Choroid plexus epithelial cell (primary cell): ENCODE results near the gene NTSR1.
A peak's percentile ranks its signal among the peaks of the same experiment; 100 is the strongest.

Experiments
- DNase-seq: peaks from one replicate; pipeline ENCODE4 v3.0.0-alpha.2; 2010; ENCODE audit warnings: low read depth
- H3K4me3 ChIP-seq: 2 replicates; pipeline ENCODE4 v1.5.1; 2011; ENCODE audit warnings: low read depth, mild to moderate bottlenecking, control low read depth, low read length, moderate library complexity
- CTCF ChIP-seq: conservative IDR thresholded peaks from 2 replicates; pipeline ENCODE4 v1.5.1; 2011; ENCODE audit warnings: low read depth, mild to moderate bottlenecking, control low read depth, inconsistent platforms, low read length, moderate library complexity

Gene NTSR1

GRCh38 chr20:62796699-62797491 is 88.3 kb downstream of the NTSR1 start:
- no peak for TF ChIP-seq CTCF
- no peak for DNase-seq
- H3K4me3 ChIP-seq, result peak overlapping the region; percentile 74

- no peak for DNase-seq
- peak overlapping the region; percentile 74 for H3K4me3 ChIP-seq
- no peak for TF ChIP-seq CTCF
These were observed 89.3 kb downstream of the NTSR1 start for GRCh38 chr20:62797671-62798532.

GRCh38 chr20:62799036-62799435 is 90.4 kb downstream of the NTSR1 start:
- TF ChIP-seq CTCF, result no peak
- DNase-seq, result no peak
- H3K4me3 ChIP-seq, result no peak overlapping the region

GRCh38 chr20:62799459-62799858 is 90.8 kb downstream of the NTSR1 start:
- no peak for DNase-seq
- no peak for TF ChIP-seq CTCF
- no peak overlapping the region for H3K4me3 ChIP-seq

- no peak for DNase-seq
- H3K4me3 ChIP-seq, result no peak overlapping the region
- TF ChIP-seq CTCF, result no peak
These were observed 91.2 kb downstream of the NTSR1 start for GRCh38 chr20:62799873-62800272.

- no peak overlapping the region for H3K4me3 ChIP-seq
- no peak for DNase-seq
- no peak for TF ChIP-seq CTCF
These were observed 92.0 kb downstream of the NTSR1 start for GRCh38 chr20:62800314-62801259.
